HepG2 (cell line): ENCODE measurements around the gene COL5A2. TPM values are rescaled to one million over a fixed set of nuclear protein-coding genes. Genes with fewer than 3 reads are reported as not detected.
A peak's percentile ranks its signal among the peaks of the same experiment; 100 is the strongest.

ENCODE experiments used
- AKAP8 ChIP-seq: sonication (generic); formaldehyde crosslinking; IDR thresholded peaks from 2 replicates; pipeline ENCODE4 v1.5.1; 2020; ENCODE audit warnings: mild to moderate bottlenecking, missing genetic modification reagents
- CBFB ChIP-seq: sonication (generic); formaldehyde crosslinking; IDR thresholded peaks from 2 replicates; pipeline ENCODE4 v1.4.0; 2020; ENCODE audit warnings: missing genetic modification reagents
- CEBPB ChIP-seq: IDR thresholded peaks from 2 replicates; pipeline ENCODE4 v1.6.1; 2011; ENCODE audit warnings: low read depth, low read length, improper control_type of control experiment, borderline replicate concordance
- CHD4 ChIP-seq: fragments of 200-600 bp; sonication (generic); IDR thresholded peaks from 2 replicates; pipeline ENCODE4 v1.7.0; 2017; ENCODE audit warnings: mild to moderate bottlenecking, low read length, borderline replicate concordance
- FOXK2 ChIP-seq: fragments of 450-650 bp; IDR thresholded peaks from 2 replicates; pipeline ENCODE4 v1.6.1; 2016
- HMG20A ChIP-seq: IDR thresholded peaks from 2 replicates; pipeline ENCODE4 v1.6.1; 2016; ENCODE audit warnings: borderline replicate concordance
- IRF2 ChIP-seq: IDR thresholded peaks from 2 replicates; pipeline ENCODE4 v1.6.1; 2018; ENCODE audit warnings: missing genetic modification reagents, missing compliant biosample characterization
- KAT8 ChIP-seq: IDR thresholded peaks from 2 replicates; pipeline ENCODE4 v1.6.1; 2016; ENCODE audit warnings: missing genetic modification reagents, missing compliant biosample characterization
- KDM1A ChIP-seq: IDR thresholded peaks from 2 replicates; pipeline ENCODE4 v1.6.1; 2016; ENCODE audit warnings: missing compliant biosample characterization
- KDM3A ChIP-seq: IDR thresholded peaks from 2 replicates; pipeline ENCODE4 v1.6.1; 2018; ENCODE audit warnings: low read depth, missing compliant biosample characterization
- KLF15 ChIP-seq: sonication (generic); formaldehyde crosslinking; IDR thresholded peaks from 2 replicates; pipeline ENCODE4 v1.8.1; 2023; ENCODE audit warnings: borderline replicate concordance, mild to moderate bottlenecking, inconsistent platforms, missing genetic modification reagents, mixed read lengths
- NKX3-1 ChIP-seq: sonication (generic); formaldehyde crosslinking; IDR thresholded peaks from 2 replicates; pipeline ENCODE4 v1.5.0; 2020; ENCODE audit warnings: missing genetic modification reagents
- SMC3 ChIP-seq: IDR thresholded peaks from 2 replicates; pipeline ENCODE4 v1.6.1; 2011; ENCODE audit warnings: low read length, improper control_type of control experiment
- SOX13 ChIP-seq, 3 experiments: fragments of 450-650 bp in 1 of 3; sonication (generic) in 1 of 3; formaldehyde crosslinking in 1 of 3; IDR thresholded peaks in 2 of 3; conservative IDR thresholded peaks in 1 of 3; 2 replicates each; pipeline versions ENCODE4 v1.5.0 to v1.6.1; 2016 to 2020; ENCODE audit warnings: antibody characterized with exemption in 1 of 3, mild to moderate bottlenecking in 1 of 3, missing compliant biosample characterization in 1 of 3, missing genetic modification reagents in 1 of 3, moderate library complexity in 1 of 3
- SOX6 ChIP-seq, 2 experiments: fragments of 450-650 bp in 1 of 2; sonication (generic) in 1 of 2; formaldehyde crosslinking in 1 of 2; IDR thresholded peaks; 2 replicates each; pipeline versions ENCODE4 v1.4.0 to v1.6.1; 2017 to 2020; ENCODE audit warnings: antibody characterized with exemption in 1 of 2, mild to moderate bottlenecking in 1 of 2, missing genetic modification reagents in 1 of 2
- SUZ12 ChIP-seq: fragments of 150-350 bp; IDR thresholded peaks from 2 replicates; pipeline ENCODE4 v1.6.1; 2014; ENCODE audit warnings: low read depth, low read length
- TGIF2 ChIP-seq: IDR thresholded peaks from 2 replicates; pipeline ENCODE4 v1.6.1; 2016; ENCODE audit warnings: control low read depth, missing compliant biosample characterization
- ZNF263 ChIP-seq: sonication (generic); formaldehyde crosslinking; IDR thresholded peaks from 2 replicates; pipeline ENCODE4 v1.4.0; 2020; ENCODE audit warnings: missing genetic modification reagents
- ZNF264 ChIP-seq: sonication (generic); formaldehyde crosslinking; IDR thresholded peaks from 2 replicates; pipeline ENCODE4 v1.4.0; 2020; ENCODE audit warnings: missing genetic modification reagents
- ZNF3 ChIP-seq: IDR thresholded peaks from 2 replicates; pipeline ENCODE4 v1.7.0; 2017; ENCODE audit warnings: inconsistent platforms
- ZNF605 ChIP-seq: sonication (generic); formaldehyde crosslinking; IDR thresholded peaks from 2 replicates; pipeline ENCODE4 v1.8.0; 2022; ENCODE audit warnings: mild to moderate bottlenecking, missing genetic modification reagents
- polyA plus RNA-seq, 8 experiments: library from polyadenylated mRNA; depleted of rRNA in 3 of 8; stranded (reverse) in 7 of 8; unstranded in 1 of 8; fragments of >200 nt; fragmentation: Illumina TruSeq in 4 of 8; extraction: Trizol in 4 of 8; gene quantifications; 2 replicates each; pipeline versions ENCODE4 v1.2.1 to v1.2.3, GENCODE V29; 2011 to 2016; ENCODE audit warnings: low read depth in 4 of 8, missing spikeins in 1 of 8, mixed read lengths in 1 of 8; ENCODE audit not compliant: insufficient read depth in 1 of 8
- total RNA-seq, 5 experiments: library from RNA; depleted of rRNA; stranded (reverse); fragments of >200 nt; fragmentation: Illumina TruSeq; extraction: Trizol; gene quantifications; 2 replicates each; pipeline ENCODE4 v1.2.3, GENCODE V29; 2016; ENCODE audit warnings: low read depth in 1 of 5
- TF ChIP-seq, protein P1 (sequence below): IDR thresholded peaks from 2 replicates; pipeline ENCODE4 v1.6.1; 2016
- TF ChIP-seq, protein P2 (sequence below): sonication (generic); formaldehyde crosslinking; IDR thresholded peaks from 2 replicates; pipeline ENCODE4 v1.4.0; 2020; ENCODE audit warnings: missing genetic modification reagents
- TF ChIP-seq, protein P3 (sequence below): sonication (generic); formaldehyde crosslinking; IDR thresholded peaks from 2 replicates; pipeline ENCODE4 v1.8.1; 2023; ENCODE audit warnings: mild to moderate bottlenecking, moderate library complexity, missing genetic modification reagents

The COL5A2 gene
- total and polyA plus RNA-seq, 2 of the 13 experiments (the other 11 are each of a cell fraction or from before 2014, with no cell fraction given) = 0.83 to 1.5 TPM

DNA sequence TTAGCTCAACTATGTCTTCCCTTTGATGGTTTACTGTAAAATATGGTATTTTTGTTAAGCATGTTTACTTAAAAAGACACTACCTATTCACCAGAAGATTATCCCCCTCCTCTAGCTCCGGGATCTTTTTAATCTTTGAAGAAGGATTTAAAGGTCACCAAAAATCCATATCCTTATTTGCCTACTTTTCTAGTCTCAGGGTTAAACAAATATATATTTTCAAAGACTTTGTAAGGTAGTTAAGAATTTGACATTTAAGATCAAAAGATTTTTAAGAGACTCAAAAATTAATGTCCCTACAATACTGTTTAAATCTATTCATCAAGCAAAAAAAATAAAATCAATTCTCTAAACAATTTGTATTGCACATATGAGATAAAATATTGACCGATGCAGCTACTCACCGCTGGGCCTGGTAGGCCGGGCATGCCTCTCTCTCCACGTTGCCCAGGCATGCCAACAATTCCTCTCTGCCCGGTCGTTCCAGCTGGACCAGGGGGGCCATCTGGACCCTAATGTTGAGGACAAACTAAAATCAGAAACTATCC, 129.3 kb downstream of the COL5A2 start (continued):
- TF ChIP-seq KDM1A (0 out of 2 replicates have a peak, but pooled peaks have one; percentile 13), ZNF264 (CRISPR knock-in tag) (0 out of 2 replicates have a peak, but pooled peaks have one; percentile 70), KAT8 (peak; percentile 62; the same call in 1 of the 2 replicates), CEBPB (0 out of 2 replicates have a peak, but pooled peaks have one; percentile 9), ZNF605 (CRISPR knock-in tag) (0 out of 2 replicates have a peak, but pooled peaks have one; percentile 38), TGIF2 (CRISPR knock-in tag) (0 out of 2 replicates have a peak, but pooled peaks have one; percentile 21), FOXK2 (peak; percentile 47; the same call in 1 of the 2 replicates), CHD4 (peak; percentile 95), SOX13 (IDR thresholded peaks at IDR 0.05) (peak; percentile 75; the same call in 1 of the 2 replicates), SOX13 (CRISPR knock-in tag; conservative IDR thresholded peaks at IDR 0.05 in 1 of 2, IDR thresholded peaks at IDR 0.05 in 1 of 2) (peak in 1 of 2 experiments; percentile 91; a peak in 2 of 4 replicates), CBFB (peak; percentile 16; the same call in 1 of the 2 replicates), IRF2 (peak; percentile 42), KDM3A (CRISPR knock-in tag) (peak; percentile 72), SUZ12 (no peak), SMC3 (no peak), NKX3-1 (CRISPR knock-in tag) (peak; percentile 96), ZNF3 (CRISPR knock-in tag) (peak; percentile 20; the same call in 1 of the 2 replicates), AKAP8 (CRISPR knock-in tag) (no peak), HMG20A (peak; percentile 97), KLF15 (CRISPR knock-in tag) (no peak), ZNF263 (CRISPR knock-in tag) (peak; percentile 18; the same call in 1 of the 2 replicates), SOX6 (IDR thresholded peaks at IDR 0.05) (no peak), SOX6 (CRISPR knock-in tag; IDR thresholded peaks at IDR 0.05) (peak; percentile 86)
- TF ChIP-seq, protein P1, sequence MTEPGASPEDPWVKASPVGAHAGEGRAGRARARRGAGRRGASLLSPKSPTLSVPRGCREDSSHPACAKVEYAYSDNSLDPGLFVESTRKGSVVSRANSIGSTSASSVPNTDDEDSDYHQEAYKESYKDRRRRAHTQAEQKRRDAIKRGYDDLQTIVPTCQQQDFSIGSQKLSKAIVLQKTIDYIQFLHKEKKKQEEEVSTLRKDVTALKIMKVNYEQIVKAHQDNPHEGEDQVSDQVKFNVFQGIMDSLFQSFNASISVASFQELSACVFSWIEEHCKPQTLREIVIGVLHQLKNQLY (CRISPR knock-in tag) = peak; percentile 61
- TF ChIP-seq, protein P2, sequence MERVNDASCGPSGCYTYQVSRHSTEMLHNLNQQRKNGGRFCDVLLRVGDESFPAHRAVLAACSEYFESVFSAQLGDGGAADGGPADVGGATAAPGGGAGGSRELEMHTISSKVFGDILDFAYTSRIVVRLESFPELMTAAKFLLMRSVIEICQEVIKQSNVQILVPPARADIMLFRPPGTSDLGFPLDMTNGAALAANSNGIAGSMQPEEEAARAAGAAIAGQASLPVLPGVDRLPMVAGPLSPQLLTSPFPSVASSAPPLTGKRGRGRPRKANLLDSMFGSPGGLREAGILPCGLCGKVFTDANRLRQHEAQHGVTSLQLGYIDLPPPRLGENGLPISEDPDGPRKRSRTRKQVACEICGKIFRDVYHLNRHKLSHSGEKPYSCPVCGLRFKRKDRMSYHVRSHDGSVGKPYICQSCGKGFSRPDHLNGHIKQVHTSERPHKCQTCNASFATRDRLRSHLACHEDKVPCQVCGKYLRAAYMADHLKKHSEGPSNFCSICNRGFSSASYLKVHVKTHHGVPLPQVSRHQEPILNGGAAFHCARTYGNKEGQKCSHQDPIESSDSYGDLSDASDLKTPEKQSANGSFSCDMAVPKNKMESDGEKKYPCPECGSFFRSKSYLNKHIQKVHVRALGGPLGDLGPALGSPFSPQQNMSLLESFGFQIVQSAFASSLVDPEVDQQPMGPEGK (CRISPR knock-in tag) = peak; percentile 75
- TF ChIP-seq, protein P3, sequence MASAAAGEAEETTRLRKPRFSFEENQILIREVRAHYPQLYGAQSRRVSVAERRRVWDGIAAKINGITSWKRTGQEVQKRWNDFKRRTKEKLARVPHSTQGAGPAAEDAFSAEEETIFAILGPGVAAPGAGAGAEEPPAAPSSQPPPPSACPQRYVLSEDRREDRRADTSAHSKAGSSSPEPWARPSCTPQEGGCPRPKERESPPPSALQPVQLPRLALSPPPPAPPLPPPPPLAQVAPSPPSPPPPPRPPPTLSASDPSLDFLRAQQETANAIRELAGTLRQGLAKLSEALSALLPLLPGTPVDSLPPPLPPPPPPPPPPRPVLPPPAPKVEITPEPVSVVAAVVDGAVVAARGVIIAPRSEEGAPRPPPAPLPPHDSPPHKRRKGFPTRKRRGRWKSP (CRISPR knock-in tag) = peak; percentile 43; the same call in 1 of the 2 replicates
